Iris pigment epithelial cell (primary cell): ENCODE results near the gene DMTF1.
A peak's percentile ranks its signal among the peaks of the same experiment; 100 is the strongest.
"Not testable (repeated sequence)": the region's sequence is repeated elsewhere in the genome, so short reads cannot be mapped to it uniquely, and the experiment has no call there.

ENCODE experiments used
- DNase-seq: peaks from one replicate; pipeline ENCODE4 v3.0.0-alpha.2; 2011; ENCODE audit warnings: low read depth

The DMTF1 gene

GRCh38 chr7:87226495-87226894, 74.2 kb downstream of the DMTF1 start:
- DNase-seq: no peak

GRCh38 chr7:87231258-87231657, 79.0 kb downstream of the DMTF1 start:
- DNase-seq: no peak

GRCh38 chr7:87231711-87232110, 79.5 kb downstream of the DMTF1 start:
- no peak for DNase-seq

- DNase-seq: peak; percentile 74
These were observed 82.7 kb downstream of the DMTF1 start for GRCh38 chr7:87234949-87235348.

GRCh38 chr7:87238464-87239051, 86.3 kb downstream of the DMTF1 start:
- not testable (repeated sequence) for DNase-seq

GRCh38 chr7:87245671-87246070, 93.4 kb downstream of the DMTF1 start:
- DNase-seq: not testable (repeated sequence)
